Right lobe of liver (tissue), 4 donors: Measurements from ENCODE around the gene ESRP2.

Experiments
- CTCF ChIP-seq, 4 donors: fragments of 200-600 bp in 3 of 4; fragments of 450-650 bp in 1 of 4; IDR thresholded peaks; one replicate each; pipeline versions ENCODE4 v1.5.1 to v1.8.0; 2016 to 2022; ENCODE audit warnings: antibody characterized with exemption in 4 of 4, mild to moderate bottlenecking in 2 of 4
- POLR2A ChIP-seq: fragments of 450-650 bp; IDR thresholded peaks from one replicate; pipeline ENCODE4 v1.6.1; 2017; ENCODE audit warnings: antibody characterized with exemption, mild to moderate bottlenecking
- donor health status: DM: no; HTN: no; CAD: no.
- donor health status: DM: no; HTN: no; CAD: no.
- donor health status: DM: no; HTN: yes; CAD: no.

DNA sequence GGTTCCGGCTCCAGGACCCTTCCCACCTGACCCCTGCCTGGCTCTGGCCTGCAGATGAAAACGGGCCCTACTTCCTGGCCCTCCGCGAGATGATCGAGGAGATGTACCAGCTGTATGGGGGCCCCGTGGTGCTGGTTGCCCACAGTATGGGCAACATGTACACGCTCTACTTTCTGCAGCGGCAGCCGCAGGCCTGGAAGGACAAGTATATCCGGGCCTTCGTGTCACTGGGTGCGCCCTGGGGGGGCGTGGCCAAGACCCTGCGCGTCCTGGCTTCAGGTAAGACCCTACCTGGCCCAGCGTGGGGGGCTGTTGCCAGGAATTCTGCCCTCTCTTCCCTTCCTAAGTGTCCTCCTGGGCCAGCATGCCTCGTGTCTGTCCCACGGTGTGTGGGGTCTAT, 19.8 kb upstream of the ESRP2 start:
- TF ChIP-seq CTCF (IDR thresholded peaks at IDR 0.05) (no peak), POLR2A (no peak)
